GM19397 (cell line): ENCODE results near the gene SEMA5A.
A peak's percentile ranks its signal among the peaks of the same experiment; 100 is the strongest.

ENCODE experiments used
- ATAC-seq: cut with Tn5 transposase; IDR thresholded peaks from one replicate; pipeline ENCODE4 v1.9.1; 2021; ENCODE audit warnings: mild to moderate bottlenecking, moderate library complexity; ENCODE audit not compliant: unreplicated experiment

SEMA5A gene

GRCh38 chr5:9194509-9194908, 351.4 kb downstream of the SEMA5A start:
- ATAC-seq, result no peak

- no peak for ATAC-seq
These were observed 353.6 kb downstream of the SEMA5A start for GRCh38 chr5:9192266-9192665.

- ATAC-seq, result no peak
These were observed 356.2 kb downstream of the SEMA5A start for GRCh38 chr5:9189681-9190080.

GRCh38 chr5:9188956-9189355, 356.9 kb downstream of the SEMA5A start:
- ATAC-seq, result no peak

- no peak for ATAC-seq
These were observed 357.7 kb downstream of the SEMA5A start for GRCh38 chr5:9188131-9188530.

DNA sequence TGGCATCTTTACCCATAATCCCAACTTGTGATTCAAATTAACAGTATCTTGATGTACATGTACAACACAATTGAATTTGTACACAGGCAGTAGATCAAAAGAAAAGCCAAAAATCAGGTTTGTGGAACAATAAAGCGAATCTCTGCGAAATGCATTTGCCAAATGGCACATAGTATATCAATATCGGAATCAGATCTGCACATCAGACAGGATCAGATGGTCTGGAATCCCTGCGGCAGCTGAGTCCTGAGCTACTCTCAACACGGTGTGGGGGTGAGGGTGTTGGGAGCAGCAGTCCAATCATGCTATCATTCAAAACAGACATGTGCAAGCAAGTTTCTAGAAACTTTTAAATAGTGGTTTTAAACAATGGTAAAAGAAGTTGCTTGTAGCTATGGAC, 358.3 kb downstream of the SEMA5A start:
- ATAC-seq, result no peak

DNA sequence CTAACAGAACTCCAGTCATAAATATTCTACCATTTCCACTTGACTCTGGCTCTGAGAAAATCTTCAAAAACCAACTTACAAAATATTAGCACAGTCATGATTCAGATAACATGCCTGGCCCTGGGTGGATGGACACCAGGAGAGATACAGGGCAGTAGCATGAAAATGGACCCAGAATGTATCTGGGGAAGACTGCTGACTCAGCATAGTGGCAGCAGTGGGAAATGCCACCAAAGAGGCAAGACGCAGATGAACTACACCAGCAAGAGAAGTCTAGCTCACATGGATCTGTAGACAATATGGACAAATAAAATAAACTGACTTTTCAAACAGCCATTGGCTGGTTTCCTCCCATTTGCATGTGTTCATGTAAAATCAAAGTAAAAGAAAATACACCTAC, 359.8 kb downstream of the SEMA5A start:
- ATAC-seq, result no peak

DNA sequence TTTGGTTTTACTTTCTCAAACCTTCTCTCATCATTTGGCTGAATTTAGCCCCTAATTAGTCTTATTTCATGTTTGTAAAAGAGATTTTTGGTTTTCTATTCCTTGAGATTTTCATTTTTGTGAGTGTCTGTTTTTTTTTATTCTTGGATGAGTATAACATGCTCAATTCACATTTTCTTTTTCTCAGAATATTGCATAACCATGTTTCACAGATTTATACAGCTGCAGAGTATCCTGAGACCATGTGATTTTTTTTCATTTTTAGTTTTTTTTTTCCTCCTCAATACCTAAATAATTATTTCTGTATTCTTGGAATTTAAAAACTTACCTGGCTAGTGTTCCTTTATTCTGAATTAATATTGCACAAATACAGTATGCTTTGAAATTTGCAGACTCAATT, 361.9 kb downstream of the SEMA5A start:
- ATAC-seq, result no peak

- no peak for ATAC-seq
These were observed 362.8 kb downstream of the SEMA5A start for GRCh38 chr5:9182899-9183695.

DNA sequence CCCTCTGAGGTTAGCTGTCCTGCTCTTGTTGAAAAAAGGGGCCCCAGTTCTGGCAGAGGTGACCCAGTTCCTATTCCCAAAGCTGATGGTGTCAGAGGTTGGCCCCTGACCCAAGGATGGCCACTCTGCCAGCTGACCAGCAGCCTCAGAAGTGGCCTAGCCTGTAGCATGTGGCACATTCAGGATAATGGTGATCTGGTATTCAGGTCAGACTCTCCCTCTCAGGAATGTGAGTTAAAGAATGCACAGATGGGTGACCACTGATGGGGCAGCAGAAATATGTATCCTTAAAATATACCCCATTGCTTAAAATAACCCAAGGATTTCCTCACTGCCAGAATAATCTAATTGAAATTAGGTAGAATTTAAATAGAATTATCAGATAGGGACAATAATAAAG, 369.2 kb downstream of the SEMA5A start:
- no peak for ATAC-seq

- ATAC-seq, result no peak
These were observed 371.4 kb downstream of the SEMA5A start for GRCh38 chr5:9174446-9174845.

DNA sequence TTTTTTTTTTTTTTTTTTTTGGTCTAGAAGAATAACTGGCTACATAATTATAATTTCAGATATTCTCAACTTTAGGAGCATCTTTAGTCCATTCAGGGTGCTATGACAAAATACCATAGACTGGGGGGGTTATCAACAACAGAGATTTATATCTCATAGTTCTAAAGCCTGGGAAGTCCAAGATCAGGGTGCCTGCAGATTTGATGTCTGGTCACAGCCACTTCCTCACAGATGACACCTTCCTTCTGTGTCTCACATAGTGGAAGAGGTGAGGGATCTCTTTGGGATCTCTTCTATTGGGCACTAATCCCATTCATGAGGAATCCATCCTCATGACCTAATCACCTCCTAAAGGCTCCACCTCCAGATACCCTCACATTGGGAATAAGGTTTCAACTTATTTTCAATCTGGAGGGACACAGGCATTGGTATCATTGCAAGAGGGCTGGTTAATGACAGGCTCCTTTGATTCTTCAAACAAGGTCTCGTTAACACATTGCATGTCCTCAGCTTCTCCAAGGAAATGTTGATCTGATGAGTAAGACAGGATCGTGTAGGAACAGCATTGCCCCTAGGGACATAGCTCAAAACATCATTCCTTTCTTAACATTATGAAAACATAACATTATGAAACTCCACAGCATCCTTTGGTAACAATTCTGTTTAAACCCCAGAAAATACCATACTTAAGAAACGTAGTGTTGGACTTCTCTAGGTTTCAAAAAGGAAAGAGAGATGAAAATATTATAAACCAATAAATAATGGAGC, 372.4 kb downstream of the SEMA5A start:
- no peak for ATAC-seq

GRCh38 chr5:9170026-9170425, 375.8 kb downstream of the SEMA5A start:
- ATAC-seq, result no peak

DNA sequence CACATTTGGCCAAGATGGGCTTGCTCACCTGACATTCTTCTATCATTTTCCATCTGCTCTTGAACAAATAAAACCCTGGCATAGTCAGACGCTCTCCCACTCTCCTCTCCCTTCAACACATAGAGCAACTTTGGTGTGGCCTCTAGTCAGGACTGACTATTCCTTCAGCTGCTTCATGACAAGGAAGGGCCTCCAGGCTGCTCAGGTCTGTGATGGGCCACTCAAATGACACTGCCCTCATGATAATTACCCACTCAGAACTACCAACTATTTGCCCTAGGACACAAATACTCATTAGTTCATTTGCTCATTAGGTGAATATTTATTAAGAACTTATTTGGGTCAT, 376.3 kb downstream of the SEMA5A start:
- ATAC-seq, result no peak

DNA sequence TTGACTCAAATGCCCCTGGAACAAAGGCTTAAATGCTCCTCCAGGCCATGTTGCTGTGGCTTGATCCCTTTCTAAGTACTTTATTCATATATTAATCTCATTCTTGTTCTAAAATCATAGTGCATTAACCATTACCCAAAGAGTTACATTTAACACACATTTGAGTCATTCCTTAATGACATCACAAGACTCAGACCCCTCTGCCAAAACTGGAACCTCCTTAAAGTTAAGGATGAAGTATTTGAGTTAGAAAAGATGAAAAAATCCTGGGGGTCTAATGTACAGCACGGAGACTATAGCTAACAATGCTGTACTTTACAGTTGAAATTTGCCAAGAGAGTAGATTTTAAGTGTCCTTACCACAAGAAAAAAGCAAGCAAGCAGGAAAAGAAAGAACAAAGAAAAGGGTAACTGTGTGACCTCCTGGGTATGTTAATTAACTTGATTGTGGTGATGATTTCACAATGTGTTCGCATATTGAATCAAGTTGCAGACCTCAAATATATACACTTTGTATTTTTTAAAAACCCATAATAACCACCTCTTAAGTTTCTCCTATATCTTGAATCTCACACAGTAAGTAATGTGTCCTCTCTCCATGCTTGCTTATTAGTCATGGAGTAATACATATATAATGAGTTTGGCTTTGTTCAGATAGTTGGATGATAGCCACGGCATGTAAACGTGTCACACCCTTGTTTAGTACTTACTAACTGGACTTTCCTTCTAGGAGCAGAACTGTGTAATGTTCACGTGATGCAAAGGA, 376.9 kb downstream of the SEMA5A start:
- no peak for ATAC-seq

- no peak for ATAC-seq
These were observed 379.4 kb downstream of the SEMA5A start for GRCh38 chr5:9166202-9167112.

- ATAC-seq, result no peak
These were observed 380.3 kb downstream of the SEMA5A start for GRCh38 chr5:9165546-9165945.

DNA sequence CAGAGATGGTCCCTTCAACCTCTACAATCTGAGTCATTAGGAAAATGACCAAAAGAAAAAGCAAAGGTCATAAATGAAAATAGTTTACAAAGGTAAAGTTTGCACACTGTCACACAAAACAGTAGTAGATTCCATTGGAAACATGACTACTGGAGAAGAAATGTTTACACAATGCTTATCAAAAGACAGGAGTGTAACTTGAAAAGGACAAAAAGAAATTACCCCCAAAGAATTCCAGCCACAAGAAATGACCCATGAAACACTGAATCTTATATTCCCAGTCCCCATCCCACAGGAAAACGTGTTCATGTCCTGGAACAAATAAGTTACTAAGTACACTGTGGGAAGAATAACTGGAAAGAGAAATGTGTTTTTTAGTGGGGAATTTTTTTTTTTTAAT, 385.1 kb downstream of the SEMA5A start:
- ATAC-seq, result no peak

GRCh38 chr5:9157811-9158210, 388.1 kb downstream of the SEMA5A start:
- ATAC-seq, result no peak

- ATAC-seq, result no peak
These were observed 388.9 kb downstream of the SEMA5A start for GRCh38 chr5:9157020-9157419.

GRCh38 chr5:9156282-9156681, 389.6 kb downstream of the SEMA5A start:
- ATAC-seq, result peak; percentile 69
